ENCODE data around the gene STX11.

STX11 gene

GRCh38 chr6:144215932-144216667 is 65.8 kb downstream of the STX11 start:
- peak; percentile 94 to 96 for DNase-seq

- no peak for DNase-seq
Observed at GRCh38 chr6:144216668-144217218, 66.4 kb downstream of the STX11 start.

- no peak for DNase-seq
Observed at GRCh38 chr6:144217264-144217663, 66.9 kb downstream of the STX11 start.

- no peak for DNase-seq
Observed at GRCh38 chr6:144217797-144218196, 67.5 kb downstream of the STX11 start.

- no peak for DNase-seq
Observed at GRCh38 chr6:144219056-144219685, 68.9 kb downstream of the STX11 start.

GRCh38 chr6:144220031-144220790 is 69.9 kb downstream of the STX11 start:
- no peak for DNase-seq

- DNase-seq, result no peak
Observed at GRCh38 chr6:144223686-144224085, 73.4 kb downstream of the STX11 start.

- no peak for DNase-seq
Observed at GRCh38 chr6:144231721-144232120, 81.4 kb downstream of the STX11 start.

GRCh38 chr6:144232176-144232831 is 82.0 kb downstream of the STX11 start:
- DNase-seq, result no peak

GRCh38 chr6:144232832-144233230 is 82.5 kb downstream of the STX11 start:
- no peak for DNase-seq

- DNase-seq, result no peak
Observed at GRCh38 chr6:144234399-144234798, 84.1 kb downstream of the STX11 start.

GRCh38 chr6:144234935-144235334 is 84.6 kb downstream of the STX11 start:
- DNase-seq, result no peak
